GM21526 (cell line): Measurements from ENCODE around the gene TTC4.

Source experiments
- ATAC-seq: cut with Tn5 transposase; IDR thresholded peaks from one replicate; pipeline ENCODE4 v1.9.1; 2021; ENCODE audit warnings: moderate library complexity; ENCODE audit not compliant: unreplicated experiment, low FRiP score

The TTC4 gene

DNA sequence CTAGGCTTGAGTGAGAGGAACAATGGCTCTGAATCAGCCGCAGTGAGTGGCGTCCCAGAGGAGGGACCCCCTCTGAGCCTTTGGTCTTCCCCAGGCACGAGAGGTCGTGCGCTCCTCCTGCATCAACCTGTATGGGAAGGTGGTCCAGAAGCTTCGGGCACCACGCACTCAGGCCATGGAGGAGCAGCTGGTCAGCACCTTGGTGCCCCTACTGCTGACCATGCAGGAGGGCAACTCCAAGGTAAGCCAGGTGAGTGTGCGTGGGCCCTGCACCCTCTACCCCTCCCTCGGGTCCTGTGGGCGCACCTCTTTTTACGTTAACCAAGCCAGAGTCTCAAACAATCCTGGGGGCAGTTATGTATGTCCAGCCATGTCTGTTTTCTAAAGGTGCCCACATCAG, 13.7 kb upstream of the TTC4 start:
- no peak for ATAC-seq

- no peak for ATAC-seq
Measured at GRCh38 chr1:54703471-54703870, 12.2 kb upstream of the TTC4 start.

GRCh38 chr1:54705153-54705552, 10.5 kb upstream of the TTC4 start:
- no peak for ATAC-seq

DNA sequence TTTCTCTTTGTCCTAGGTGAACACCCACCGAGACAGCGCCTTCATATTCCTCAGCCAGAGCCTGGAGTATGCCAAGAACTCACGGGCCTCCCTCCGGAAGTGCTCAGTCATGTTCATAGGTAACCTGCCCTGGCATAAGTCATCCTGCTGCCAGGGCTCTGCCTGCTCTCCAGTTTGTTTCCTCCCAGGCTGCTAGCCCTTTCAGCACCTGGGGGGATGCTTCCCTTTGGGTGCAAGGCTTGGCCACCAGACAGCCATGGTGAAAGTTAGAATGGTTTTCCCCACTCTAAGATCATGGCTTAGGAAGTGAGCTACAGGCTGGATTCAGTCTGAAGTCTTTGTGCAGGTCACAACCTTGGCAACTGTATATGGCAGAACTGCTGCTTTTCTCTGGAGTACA, 9.2 kb upstream of the TTC4 start:
- no peak for ATAC-seq

DNA sequence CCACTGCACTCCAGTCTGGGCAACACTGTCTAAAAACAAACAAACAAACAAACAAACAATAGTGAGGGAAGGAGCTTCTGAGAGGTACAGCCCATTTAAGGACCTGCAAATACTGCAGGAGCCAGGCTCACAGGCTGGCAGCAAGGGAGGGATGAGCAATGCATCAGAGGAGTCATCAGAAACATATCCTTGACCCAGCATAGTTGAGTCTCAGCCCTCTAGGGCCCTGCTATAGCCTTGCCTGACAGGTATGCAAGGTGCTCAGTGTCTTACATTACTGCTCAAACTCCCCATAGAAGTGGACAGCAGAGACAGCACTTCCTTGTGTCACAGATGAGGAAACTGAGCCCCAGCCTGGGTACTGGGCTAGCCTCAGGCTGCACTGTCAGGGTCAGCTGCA, 7.3 kb upstream of the TTC4 start:
- ATAC-seq = no peak

DNA sequence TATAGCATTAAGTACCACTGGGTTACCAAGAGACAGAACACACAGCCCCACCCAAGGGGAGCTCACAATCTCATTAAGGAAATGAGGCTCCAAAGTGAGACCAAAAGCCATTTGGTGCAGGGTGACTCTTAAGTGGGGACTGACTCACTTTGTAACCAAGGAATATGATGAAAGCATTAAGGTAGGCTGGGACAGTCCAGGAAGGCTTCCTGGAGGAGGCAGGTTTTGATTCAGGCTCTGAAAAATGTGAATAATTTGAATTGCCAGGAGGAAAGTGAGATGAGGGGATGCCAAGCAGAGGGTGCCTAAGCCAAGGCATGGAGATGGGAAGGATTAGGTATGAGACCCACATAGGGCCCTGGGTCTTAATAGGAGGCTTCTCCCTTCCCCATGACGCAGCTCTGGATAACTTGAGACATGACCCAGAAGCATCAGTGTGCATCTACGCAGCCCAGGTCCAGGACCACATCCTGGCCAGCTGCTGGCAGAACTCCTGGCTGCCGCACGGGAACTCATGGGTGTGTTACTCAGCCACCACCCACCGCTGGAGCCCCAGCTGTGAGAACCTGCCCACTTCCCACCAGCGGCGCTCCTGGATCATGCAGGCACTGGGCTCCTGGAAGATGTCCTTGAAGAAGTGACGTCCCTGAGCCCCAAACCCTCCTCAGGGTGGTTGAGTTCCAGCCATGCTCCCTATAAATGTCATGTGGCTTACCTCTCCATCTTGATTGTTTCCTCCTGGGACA, 5.9 kb upstream of the TTC4 start:
- ATAC-seq = no peak

GRCh38 chr1:54710434-54710833, 5.2 kb upstream of the TTC4 start:
- no peak for ATAC-seq

GRCh38 chr1:54710841-54711240, 4.8 kb upstream of the TTC4 start:
- no peak for ATAC-seq

- ATAC-seq = no peak
Measured at GRCh38 chr1:54711536-54711935, 4.1 kb upstream of the TTC4 start.

DNA sequence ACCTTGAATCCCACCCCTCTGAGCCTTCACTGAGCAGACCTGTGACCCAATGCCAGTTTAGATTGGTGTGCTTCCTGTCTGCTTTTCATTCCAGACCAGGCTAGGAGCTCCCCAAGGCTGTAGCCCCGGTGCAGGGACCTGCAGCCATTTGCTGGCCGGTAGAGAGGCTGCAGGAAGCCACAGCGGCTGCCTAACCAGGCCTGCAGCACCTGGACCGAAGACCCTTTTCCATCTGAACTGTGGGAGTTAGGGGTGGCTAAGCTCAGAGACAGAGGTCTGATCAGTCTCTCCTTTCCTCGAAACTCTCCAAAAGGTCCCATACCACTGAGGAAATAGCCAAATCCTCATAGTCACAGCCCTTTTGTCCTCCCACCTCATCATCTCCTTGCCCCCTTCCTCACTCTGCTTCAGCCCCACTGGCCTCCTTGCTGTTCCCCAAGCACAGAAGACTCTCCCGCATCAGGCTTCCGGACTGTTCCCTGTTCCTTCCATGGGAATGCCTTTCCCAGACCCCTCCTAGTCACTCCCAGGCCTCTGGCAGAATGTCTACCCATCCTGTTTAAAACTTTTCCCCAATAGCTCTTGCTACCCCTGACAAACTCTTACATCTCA, 674 bp upstream of the TTC4 start:
- ATAC-seq = no peak

DNA sequence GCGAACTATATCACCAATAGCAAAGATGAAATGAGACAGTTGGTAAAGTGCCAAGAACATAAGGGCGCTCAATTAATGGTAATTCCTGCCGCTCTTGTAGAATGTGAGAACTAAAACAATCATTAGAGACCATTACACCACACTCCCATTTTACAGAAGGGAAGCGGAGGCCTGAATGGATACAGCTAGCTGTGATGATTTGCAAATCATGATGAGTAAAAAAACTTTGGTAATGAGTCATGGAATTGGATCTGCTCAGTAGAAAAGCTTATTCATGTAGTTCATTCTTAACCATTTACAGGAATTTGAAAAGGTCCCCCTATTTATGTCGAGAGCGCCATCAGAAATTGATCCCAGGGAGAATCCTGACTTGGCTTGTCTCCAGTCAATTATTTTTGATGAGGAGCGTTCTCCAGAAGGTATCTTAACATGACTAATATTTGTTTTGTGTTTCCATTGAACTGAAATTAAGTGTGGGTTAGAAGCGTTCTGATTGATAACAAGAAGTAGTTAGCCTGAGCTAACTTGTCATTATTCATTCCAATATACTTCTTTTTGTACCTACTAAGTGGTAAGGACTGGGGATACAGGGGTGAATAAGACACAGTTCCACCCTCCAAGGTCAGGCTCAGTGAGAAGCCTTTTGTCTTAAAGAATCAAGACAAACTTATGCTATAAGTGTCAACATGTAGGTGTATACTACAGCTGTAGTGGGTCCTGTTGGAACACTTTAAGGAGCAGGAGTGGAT, 812 bp downstream of the TTC4 start:
- ATAC-seq = no peak

- no peak for ATAC-seq
Measured at GRCh38 chr1:54721719-54722118, 6.1 kb downstream of the TTC4 start.

GRCh38 chr1:54723985-54724384, 8.3 kb downstream of the TTC4 start:
- no peak for ATAC-seq

DNA sequence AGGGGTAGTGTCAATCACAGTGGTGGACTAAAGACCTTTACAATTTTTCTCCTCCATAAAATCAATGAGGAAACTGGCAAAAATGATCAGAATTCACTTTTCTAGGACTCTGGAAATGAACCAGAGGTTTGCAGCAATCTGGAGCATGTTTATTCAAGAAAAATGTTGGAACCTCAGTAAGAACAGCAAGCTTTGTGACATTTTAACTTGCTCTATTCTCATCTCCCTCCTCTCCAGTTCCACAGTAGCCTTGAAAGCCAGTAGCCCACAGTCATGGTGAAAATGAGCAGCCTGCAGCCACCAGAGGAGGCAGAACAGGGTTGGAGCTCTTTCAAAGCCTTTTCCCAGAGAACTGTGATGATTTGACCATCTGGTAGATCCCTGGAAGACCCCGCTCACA, 9.1 kb downstream of the TTC4 start:
- ATAC-seq = no peak

DNA sequence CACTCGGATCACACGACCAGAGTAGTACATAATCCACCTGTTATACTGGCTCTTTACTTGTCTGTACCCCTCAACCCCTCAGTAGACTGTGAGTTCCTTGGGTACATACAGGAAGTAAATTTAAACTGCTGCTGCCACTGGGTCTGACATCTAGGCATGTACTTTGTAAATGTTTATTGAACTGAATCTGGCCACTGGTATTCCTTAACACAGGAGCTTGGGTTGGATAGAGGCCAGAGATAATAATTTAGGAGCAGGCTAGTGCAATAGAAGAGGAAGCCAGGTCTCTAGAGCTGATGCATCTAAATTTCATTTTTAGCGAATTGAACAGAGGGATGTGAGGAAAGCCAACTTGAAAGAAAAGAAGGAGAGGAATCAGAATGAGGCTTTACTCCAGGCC, 12.4 kb downstream of the TTC4 start:
- no peak for ATAC-seq

- no peak for ATAC-seq
Measured at GRCh38 chr1:54736685-54737084, 21.0 kb downstream of the TTC4 start.

GRCh38 chr1:54738244-54738643, 22.6 kb downstream of the TTC4 start:
- ATAC-seq = no peak

- ATAC-seq = no peak
Measured at GRCh38 chr1:54741531-54741930, 25.9 kb downstream of the TTC4 start.

- no peak for ATAC-seq
Measured at GRCh38 chr1:54742282-54742681, 26.6 kb downstream of the TTC4 start.

DNA sequence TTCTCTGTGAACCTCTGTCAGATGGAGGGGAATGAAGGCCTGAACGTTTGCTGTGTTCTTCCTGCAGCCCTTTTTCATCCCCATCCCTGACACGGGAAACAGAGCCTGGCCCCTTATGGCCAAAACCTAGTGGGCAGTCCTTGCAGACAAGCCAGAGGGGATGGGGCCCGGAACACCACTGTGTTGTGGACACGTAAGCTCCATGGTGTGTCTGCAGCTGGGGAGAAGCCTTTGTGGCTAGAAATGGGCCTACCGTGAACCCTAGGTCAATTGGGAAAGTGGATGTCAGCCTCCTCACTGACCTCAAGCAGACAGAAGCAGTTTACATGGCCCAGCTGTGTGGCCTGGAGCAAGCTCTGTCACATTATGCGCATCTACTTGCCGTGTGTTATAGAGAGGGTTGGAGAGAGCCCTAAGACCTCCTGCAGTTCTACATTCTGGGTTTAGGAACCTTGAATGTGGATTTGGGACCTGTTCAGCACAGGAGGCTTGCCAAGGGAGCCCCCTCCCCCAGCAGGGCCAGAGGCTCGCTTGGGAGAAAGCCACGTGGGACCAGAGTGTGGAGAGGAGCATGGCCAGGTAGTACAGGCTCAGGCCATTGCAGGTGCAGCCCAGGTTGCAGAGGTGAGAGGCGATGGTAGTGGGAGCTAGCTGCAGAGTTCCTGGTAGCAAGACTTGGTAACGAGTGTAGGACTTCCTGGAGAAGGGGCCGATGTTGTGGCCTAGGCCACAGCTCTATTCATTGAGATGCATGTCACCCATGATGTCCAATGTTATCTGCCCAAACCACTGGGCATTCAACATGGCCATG, 28.0 kb downstream of the TTC4 start:
- no peak for ATAC-seq

DNA sequence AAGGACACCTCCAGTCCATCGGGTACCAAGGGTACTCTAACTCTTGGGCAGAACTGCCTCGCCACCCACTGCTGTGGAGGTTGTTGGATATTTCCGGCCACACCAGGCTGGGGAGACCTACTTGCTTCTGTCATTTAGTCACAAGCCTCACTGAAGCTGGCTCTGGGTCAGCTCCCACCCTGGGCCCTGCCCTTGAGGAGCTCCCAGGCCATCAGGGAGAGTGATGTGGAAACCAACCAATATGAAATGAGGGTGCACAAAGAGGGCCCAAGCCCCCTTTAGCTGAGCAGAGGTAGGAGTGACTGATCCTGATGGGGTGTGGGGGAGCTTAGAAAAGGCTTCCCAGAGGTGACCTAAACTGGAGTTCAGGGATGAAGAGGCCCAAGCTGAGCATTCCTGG, 29.0 kb downstream of the TTC4 start:
- no peak for ATAC-seq
